ENCODE measurements around the gene TMEM232.

The TMEM232 gene

GRCh38 chr5:110616009-110616408 lies 110.5 kb downstream of the TMEM232 start:
- no peaks in the 10 kb centered on the region for H3K4me1 ChIP-seq (ENCODE audit: control insufficient read depth in 1 of 2, insufficient read depth in 2 of 2, low read length in 2 of 2)
- H3K36me3 ChIP-seq (ENCODE audit: control insufficient read depth in 1 of 2, insufficient read depth in 2 of 2, low read length in 2 of 2) = no peaks in the 10 kb centered on the region
- H3K27me3 ChIP-seq (ENCODE audit: low read depth, low read length) = no peaks in the 10 kb centered on the region
- H3K4me3 ChIP-seq (ENCODE audit: low read depth in 1 of 2, low read length in 2 of 2) = no peak overlapping the region
- H3K27ac ChIP-seq (ENCODE audit: low read length) = no peak overlapping the region
- H3K9me3 ChIP-seq (ENCODE audit: control insufficient read depth in 1 of 2, low read length in 2 of 2) = peaks cover 0 to 3% of the 10 kb centered on the region in 2 donors

- Histone ChIP-seq H3K27ac (ENCODE audit: low read length) (no peak overlapping the region), H3K4me1 (ENCODE audit: control insufficient read depth in 1 of 2, insufficient read depth in 2 of 2, low read length in 2 of 2) (no peaks in the 10 kb centered on the region), H3K27me3 (ENCODE audit: low read depth, low read length) (no peaks in the 10 kb centered on the region), H3K9me3 (ENCODE audit: control insufficient read depth in 1 of 2, low read length in 2 of 2) (peaks cover 0 to 3% of the 10 kb centered on the region in 2 donors), H3K4me3 (ENCODE audit: low read depth in 1 of 2, low read length in 2 of 2) (no peak overlapping the region), H3K36me3 (ENCODE audit: control insufficient read depth in 1 of 2, insufficient read depth in 2 of 2, low read length in 2 of 2) (no peaks in the 10 kb centered on the region)
Measured at GRCh38 chr5:110612794-110613247, 113.7 kb downstream of the TMEM232 start.

GRCh38 chr5:110611817-110612216 lies 114.7 kb downstream of the TMEM232 start:
- no peaks in the 10 kb centered on the region for H3K4me1 ChIP-seq (ENCODE audit: control insufficient read depth in 1 of 2, insufficient read depth in 2 of 2, low read length in 2 of 2)
- peaks cover 0 to 3% of the 10 kb centered on the region in 2 donors for H3K9me3 ChIP-seq (ENCODE audit: control insufficient read depth in 1 of 2, low read length in 2 of 2)
- H3K27ac ChIP-seq (ENCODE audit: low read length) = no peak overlapping the region
- H3K27me3 ChIP-seq (ENCODE audit: low read depth, low read length) = no peaks in the 10 kb centered on the region
- H3K4me3 ChIP-seq (ENCODE audit: low read depth in 1 of 2, low read length in 2 of 2) = no peak overlapping the region
- no peaks in the 10 kb centered on the region for H3K36me3 ChIP-seq (ENCODE audit: control insufficient read depth in 1 of 2, insufficient read depth in 2 of 2, low read length in 2 of 2)

- Histone ChIP-seq H3K27me3 (ENCODE audit: low read depth, low read length) (no peaks in the 10 kb centered on the region), H3K36me3 (ENCODE audit: control insufficient read depth in 1 of 2, insufficient read depth in 2 of 2, low read length in 2 of 2) (peaks cover 0 to 4% of the 10 kb centered on the region in 2 donors), H3K4me3 (ENCODE audit: low read depth in 1 of 2, low read length in 2 of 2) (no peak overlapping the region), H3K9me3 (ENCODE audit: control insufficient read depth in 1 of 2, low read length in 2 of 2) (no peaks in the 10 kb centered on the region), H3K4me1 (ENCODE audit: control insufficient read depth in 1 of 2, insufficient read depth in 2 of 2, low read length in 2 of 2) (no peaks in the 10 kb centered on the region), H3K27ac (ENCODE audit: low read length) (no peak overlapping the region)
Measured at GRCh38 chr5:110594866-110595265, 131.6 kb downstream of the TMEM232 start.

GRCh38 chr5:110590187-110590586 lies 136.3 kb downstream of the TMEM232 start:
- Histone ChIP-seq H3K27ac (ENCODE audit: low read length) (no peak overlapping the region), H3K27me3 (ENCODE audit: low read depth, low read length) (no peaks in the 10 kb centered on the region), H3K4me1 (ENCODE audit: control insufficient read depth in 1 of 2, insufficient read depth in 2 of 2, low read length in 2 of 2) (no peaks in the 10 kb centered on the region), H3K4me3 (ENCODE audit: low read depth in 1 of 2, low read length in 2 of 2) (no peak overlapping the region), H3K36me3 (ENCODE audit: control insufficient read depth in 1 of 2, insufficient read depth in 2 of 2, low read length in 2 of 2) (peaks cover 0 to 4% of the 10 kb centered on the region in 2 donors), H3K9me3 (ENCODE audit: control insufficient read depth in 1 of 2, low read length in 2 of 2) (no peaks in the 10 kb centered on the region)

GRCh38 chr5:110588286-110588980 lies 138.0 kb downstream of the TMEM232 start:
- no peaks in the 10 kb centered on the region for H3K36me3 ChIP-seq (ENCODE audit: control insufficient read depth in 1 of 2, insufficient read depth in 2 of 2, low read length in 2 of 2)
- no peaks in the 10 kb centered on the region for H3K4me1 ChIP-seq (ENCODE audit: control insufficient read depth in 1 of 2, insufficient read depth in 2 of 2, low read length in 2 of 2)
- no peak overlapping the region for H3K4me3 ChIP-seq (ENCODE audit: low read depth in 1 of 2, low read length in 2 of 2)
- no peaks in the 10 kb centered on the region for H3K27me3 ChIP-seq (ENCODE audit: low read depth, low read length)
- H3K9me3 ChIP-seq (ENCODE audit: control insufficient read depth in 1 of 2, low read length in 2 of 2) = no peaks in the 10 kb centered on the region
- no peak overlapping the region for H3K27ac ChIP-seq (ENCODE audit: low read length)

GRCh38 chr5:110580625-110581024 lies 145.8 kb downstream of the TMEM232 start:
- no peaks in the 10 kb centered on the region for H3K4me1 ChIP-seq (ENCODE audit: control insufficient read depth in 1 of 2, insufficient read depth in 2 of 2, low read length in 2 of 2)
- H3K27me3 ChIP-seq (ENCODE audit: low read depth, low read length) = no peaks in the 10 kb centered on the region
- H3K36me3 ChIP-seq (ENCODE audit: control insufficient read depth in 1 of 2, insufficient read depth in 2 of 2, low read length in 2 of 2) = no peaks in the 10 kb centered on the region
- H3K27ac ChIP-seq (ENCODE audit: low read length) = no peak overlapping the region
- no peak overlapping the region for H3K4me3 ChIP-seq (ENCODE audit: low read depth in 1 of 2, low read length in 2 of 2)
- H3K9me3 ChIP-seq (ENCODE audit: control insufficient read depth in 1 of 2, low read length in 2 of 2) = peaks cover 0 to 5% of the 10 kb centered on the region in 2 donors

GRCh38 chr5:110572729-110573128 lies 153.7 kb downstream of the TMEM232 start:
- Histone ChIP-seq H3K4me3 (ENCODE audit: low read depth in 1 of 2, low read length in 2 of 2) (no peak overlapping the region), H3K9me3 (ENCODE audit: control insufficient read depth in 1 of 2, low read length in 2 of 2) (no peaks in the 10 kb centered on the region), H3K36me3 (ENCODE audit: control insufficient read depth in 1 of 2, insufficient read depth in 2 of 2, low read length in 2 of 2) (no peaks in the 10 kb centered on the region), H3K27ac (ENCODE audit: low read length) (no peak overlapping the region), H3K27me3 (ENCODE audit: low read depth, low read length) (no peaks in the 10 kb centered on the region), H3K4me1 (ENCODE audit: control insufficient read depth in 1 of 2, insufficient read depth in 2 of 2, low read length in 2 of 2) (no peaks in the 10 kb centered on the region)

GRCh38 chr5:110562191-110562590 lies 164.3 kb downstream of the TMEM232 start:
- Histone ChIP-seq H3K4me3 (ENCODE audit: low read depth in 1 of 2, low read length in 2 of 2) (no peak overlapping the region), H3K27me3 (ENCODE audit: low read depth, low read length) (no peaks in the 10 kb centered on the region), H3K9me3 (ENCODE audit: control insufficient read depth in 1 of 2, low read length in 2 of 2) (no peaks in the 10 kb centered on the region), H3K27ac (ENCODE audit: low read length) (no peak overlapping the region), H3K4me1 (ENCODE audit: control insufficient read depth in 1 of 2, insufficient read depth in 2 of 2, low read length in 2 of 2) (no peaks in the 10 kb centered on the region), H3K36me3 (ENCODE audit: control insufficient read depth in 1 of 2, insufficient read depth in 2 of 2, low read length in 2 of 2) (no peaks in the 10 kb centered on the region)

GRCh38 chr5:110561510-110561909 lies 165.0 kb downstream of the TMEM232 start:
- no peaks in the 10 kb centered on the region for H3K9me3 ChIP-seq (ENCODE audit: control insufficient read depth in 1 of 2, low read length in 2 of 2)
- no peaks in the 10 kb centered on the region for H3K27me3 ChIP-seq (ENCODE audit: low read depth, low read length)
- no peak overlapping the region for H3K4me3 ChIP-seq (ENCODE audit: low read depth in 1 of 2, low read length in 2 of 2)
- no peaks in the 10 kb centered on the region for H3K4me1 ChIP-seq (ENCODE audit: control insufficient read depth in 1 of 2, insufficient read depth in 2 of 2, low read length in 2 of 2)
- no peaks in the 10 kb centered on the region for H3K36me3 ChIP-seq (ENCODE audit: control insufficient read depth in 1 of 2, insufficient read depth in 2 of 2, low read length in 2 of 2)
- no peak overlapping the region for H3K27ac ChIP-seq (ENCODE audit: low read length)

- peaks cover 0 to 4% of the 10 kb centered on the region in 2 donors for H3K9me3 ChIP-seq (ENCODE audit: control insufficient read depth in 1 of 2, low read length in 2 of 2)
- H3K4me3 ChIP-seq (ENCODE audit: low read depth in 1 of 2, low read length in 2 of 2) = no peak overlapping the region
- no peaks in the 10 kb centered on the region for H3K27me3 ChIP-seq (ENCODE audit: low read depth, low read length)
- no peaks in the 10 kb centered on the region for H3K4me1 ChIP-seq (ENCODE audit: control insufficient read depth in 1 of 2, insufficient read depth in 2 of 2, low read length in 2 of 2)
- H3K27ac ChIP-seq (ENCODE audit: low read length) = no peak overlapping the region
- H3K36me3 ChIP-seq (ENCODE audit: control insufficient read depth in 1 of 2, insufficient read depth in 2 of 2, low read length in 2 of 2) = no peaks in the 10 kb centered on the region
Measured at GRCh38 chr5:110549301-110549700, 177.2 kb downstream of the TMEM232 start.

- Histone ChIP-seq H3K27ac (ENCODE audit: low read length) (no peak overlapping the region), H3K4me1 (ENCODE audit: control insufficient read depth in 1 of 2, insufficient read depth in 2 of 2, low read length in 2 of 2) (no peaks in the 10 kb centered on the region), H3K9me3 (ENCODE audit: control insufficient read depth in 1 of 2, low read length in 2 of 2) (peaks cover 0 to 4% of the 10 kb centered on the region in 2 donors), H3K4me3 (ENCODE audit: low read depth in 1 of 2, low read length in 2 of 2) (no peak overlapping the region), H3K36me3 (ENCODE audit: control insufficient read depth in 1 of 2, insufficient read depth in 2 of 2, low read length in 2 of 2) (no peaks in the 10 kb centered on the region), H3K27me3 (ENCODE audit: low read depth, low read length) (no peaks in the 10 kb centered on the region)
Measured at GRCh38 chr5:110548171-110548570, 178.3 kb downstream of the TMEM232 start.
